Heart right ventricle (tissue), 16 donors: ENCODE measurements around the gene B3GNT3. TPM values are rescaled to one million over a fixed set of nuclear protein-coding genes. Genes with fewer than 3 reads are reported as not detected.
A peak's percentile ranks its signal among the peaks of the same experiment; 100 is the strongest.

Experiments
- ATAC-seq, 8 donors: fragments of 200-7000 bp; cut with Tn5 transposase; one replicate each; pipeline ENCODE4 v1.9.1; 2020; ENCODE audit warnings: mild to moderate bottlenecking in 8 of 8, moderate library complexity in 8 of 8, moderate number of reproducible peaks in 1 of 8
- DNase-seq, 2 donors: peaks; one replicate each; pipeline ENCODE4 v3.0.0-alpha.2; 2020
- H3K27ac ChIP-seq, 10 donors: fragments of 200-600 bp; sonication (generic) in 2 of 10; one replicate each; pipeline versions ENCODE4 v1.5.0 to v1.8.0; 2020 to 2022; ENCODE audit warnings: mild to moderate bottlenecking in 3 of 10
- H3K27me3 ChIP-seq, 7 donors: fragments of 200-600 bp; one replicate each; pipeline ENCODE4 v1.8.0; 2021 to 2022; ENCODE audit warnings: mild to moderate bottlenecking in 2 of 7
- H3K36me3 ChIP-seq, 9 donors: fragments of 200-600 bp; sonication (generic) in 1 of 9; one replicate each; pipeline versions ENCODE4 v1.5.0 to v1.8.0; 2020 to 2022; ENCODE audit warnings: mild to moderate bottlenecking in 2 of 9
- H3K4me1 ChIP-seq, 9 donors: fragments of 200-600 bp; sonication (generic) in 1 of 9; one replicate each; pipeline versions ENCODE4 v1.5.0 to v1.8.0; 2020 to 2022; ENCODE audit warnings: mild to moderate bottlenecking in 4 of 9
- H3K4me3 ChIP-seq, 10 donors: fragments of 200-600 bp; sonication (generic) in 2 of 10; one replicate each; pipeline versions ENCODE4 v1.5.0 to v1.8.0; 2020 to 2022; ENCODE audit warnings: mild to moderate bottlenecking in 7 of 10, moderate library complexity in 2 of 10
- H3K9me3 ChIP-seq, 11 donors: fragments of 200-600 bp in 10 of 11; sonication (generic) in 2 of 11; one replicate each; pipeline versions ENCODE4 v1.5.0 to v1.8.0; 2013 to 2022; ENCODE audit warnings: mild to moderate bottlenecking in 2 of 11, control low read depth in 1 of 11, moderate library complexity in 1 of 11
- CTCF ChIP-seq, 9 donors: fragments of 200-600 bp; sonication (generic) in 2 of 9; IDR thresholded peaks; one replicate each; pipeline versions ENCODE4 v1.5.0 to v1.8.0; 2021 to 2022; ENCODE audit warnings: antibody characterized with exemption in 9 of 9, mild to moderate bottlenecking in 5 of 9, moderate library complexity in 1 of 9
- WGBS, 2 donors: extraction: QIAGEN DNeasy Blood & Tissue Kit; methylation state at CpG; one replicate each; pipeline ENCODE4 v1.1.7; 2013; ENCODE audit warnings: inconsistent platforms in 1 of 2; 5-methylcytosine and 5-hydroxymethylcytosine counted together
- intact Hi-C, 10 donors: fragments of 100-400 bp; cut with DNase I; formaldehyde crosslinking; loops; one replicate each; pipeline versions ENCODE4 v1.11.1 to v1.14.2; 2022
- polyA plus RNA-seq, 2 donors: library from polyadenylated mRNA; stranded (reverse); fragments of 200-250 nt; gene quantifications; one replicate each; pipeline ENCODE4 v1.2.3, GENCODE V29; 2013
- total RNA-seq, 10 donors: library from RNA; stranded (reverse); fragmentation: NEBNext Ultra II Directional in 3 of 10; extraction: Animal tissue kit (Norgen Biotek cat#: 25700) in 3 of 10; gene quantifications; one replicate each; pipeline versions ENCODE4 v1.2.1 to v1.2.4, GENCODE V29; 2021 to 2023
- donor health status: Arrhythmogenic right ventricular cardiomyopathy.
- donor health status: ischemic (EF 13 %, LVEDD 7.1; RV severe dilation, severe dysfunction).
- donor health status: healthy with polysubstance abuse.
- donor health status: DM: no; HTN: yes; CAD: no.
- donor health status: DM: no; HTN: no; CAD: no.
- donor health status: ischemic (EF 25% LVEDD 6.9; RV normal size, moderate dysfunction).
- donor health status: ischemic (EF 25% LVEDD 5.7; RV mildly dilated, moderate dysfunction).
- donor health status: healthy.
- donor health status: DM: yes; HTN: yes; CAD: no.
- donor health status: Ischemic cardiomyopathy.
- donor health status: ischemic (EF 35%, LVEDD 5.7; RV mildly dilated, moderate dysfunction).
- donor health status: nonischemic (EF 11% LVEDD 7.7; RV severe dilation, severe dysfunction).
- donor health status: DM: yes; HTN: yes; CAD: no.
- donor health status: PGD.
- donor health status: ischemic (EF 29% LVEDD 5.4; RV normal size, mild dysfunction).
- donor health status: nonischemic (EF 23%, LVEDD 6.1; RV moderate dilation, normal function).

B3GNT3 gene
- total and polyA plus RNA-seq, 12 donors = not detected

- H3K9me3 ChIP-seq = no peaks in the 10 kb centered on the region
- WGBS, 2 donors = 14% methylated on average over 29 of the region's 29 CpGs
- peaks cover 0 to 5% (median 0%) of the 10 kb centered on the region in 7 donors for H3K27me3 ChIP-seq
- H3K27ac ChIP-seq = no peak overlapping the region
- peaks cover under 1 to 25% (median 3%) of the 10 kb centered on the region in 9 donors for H3K4me1 ChIP-seq
- peak; percentile 26 to 55 (median 39) for ATAC-seq
- DNase-seq = peak; percentile 85 to 90
- peak; percentile 95 to 99 (median 98) for TF ChIP-seq CTCF (IDR thresholded peaks at IDR 0.05)
- no peaks in the 10 kb centered on the region for H3K36me3 ChIP-seq
- intact Hi-C loops = loop anchor here in 8 of 10 donors (5.0 to 10.0 kb wide), 9 partner anchors 71 to 511 kb away; partner anchors contain the start of genes CCDC124 (in 1 of the 8) and PGLS (in 1 of the 8)
- H3K4me3 ChIP-seq = no peak overlapping the region
Measured at GRCh38 chr19:17855280-17856152, 60.6 kb downstream of the B3GNT3 start.

- peak; percentile 98 to 99 for DNase-seq
- H3K27me3 ChIP-seq = no peaks in the 10 kb centered on the region
- H3K4me3 ChIP-seq = peak within 1 kb of the TSS; percentile 75 to 99 (median 92)
- ATAC-seq = peak; percentile 96 to 99 (median 98)
- TF ChIP-seq CTCF (IDR thresholded peaks at IDR 0.05) = peak; percentile 42 to 91 (median 77)
- 0% methylated on average over 80 of the region's 80 CpGs for WGBS, 2 donors
- intact Hi-C loops = loop anchor here (1.0 to 10.0 kb wide), 14 partner anchors 68 to 515 kb away; partner anchors contain the start of genes CCDC124 (in 5 of the 10) and PGLS (in 1 of the 10)
- no peaks in the 10 kb centered on the region for H3K9me3 ChIP-seq
- peaks cover 0 to 40% (median 37%) of the 10 kb centered on the region in 9 donors for H3K36me3 ChIP-seq
- peak within 1 kb of the TSS; percentile 76 to 96 (median 90) for H3K27ac ChIP-seq
- H3K4me1 ChIP-seq = peaks cover 9 to 33% (median 23%) of the 10 kb centered on the region in 9 donors
Measured at GRCh38 chr19:17859533-17860330, 64.8 kb downstream of the B3GNT3 start, which contains the start of gene RPL18A. Gene RPL18A, plus strand, starts transcription at chr19:17859910. Its CDS starts 47 bp downstream, at chr19:17859957.

- peaks cover 0 to 47% (median 40%) of the 10 kb centered on the region in 9 donors for H3K36me3 ChIP-seq
- peak overlapping the region in 9 of 10 donors; percentile 79 to 96 (median 90) for H3K27ac ChIP-seq
- TF ChIP-seq CTCF (IDR thresholded peaks at IDR 0.05) = no peak
- no peaks in the 10 kb centered on the region for H3K27me3 ChIP-seq
- H3K9me3 ChIP-seq = no peaks in the 10 kb centered on the region
- ATAC-seq (no peak), DNase-seq (no peak)
- H3K4me1 ChIP-seq = peaks cover 9 to 31% (median 23%) of the 10 kb centered on the region in 9 donors
- intact Hi-C loops = loop anchor here in 7 of 10 donors (2.0 to 10.0 kb wide), 5 partner anchors 67 to 137 kb away; partner anchors contain the start of gene CCDC124 (in 4 of the 7)
- WGBS, 2 donors = 2% methylated on average over 22 of the region's 22 CpGs
- H3K4me3 ChIP-seq = peak overlapping the region; percentile 75 to 99 (median 92)
Measured at GRCh38 chr19:17860331-17860992, 65.5 kb downstream of the B3GNT3 start.
